SW 1271 (cell line): Measurements from ENCODE around the gene ADGRD2.

ENCODE experiments used
- DNase-seq, 2 experiments: peaks; one replicate each; lab custom pipeline; 2025; lab: John Stamatoyannopoulos, UW

Gene ADGRD2

DNA sequence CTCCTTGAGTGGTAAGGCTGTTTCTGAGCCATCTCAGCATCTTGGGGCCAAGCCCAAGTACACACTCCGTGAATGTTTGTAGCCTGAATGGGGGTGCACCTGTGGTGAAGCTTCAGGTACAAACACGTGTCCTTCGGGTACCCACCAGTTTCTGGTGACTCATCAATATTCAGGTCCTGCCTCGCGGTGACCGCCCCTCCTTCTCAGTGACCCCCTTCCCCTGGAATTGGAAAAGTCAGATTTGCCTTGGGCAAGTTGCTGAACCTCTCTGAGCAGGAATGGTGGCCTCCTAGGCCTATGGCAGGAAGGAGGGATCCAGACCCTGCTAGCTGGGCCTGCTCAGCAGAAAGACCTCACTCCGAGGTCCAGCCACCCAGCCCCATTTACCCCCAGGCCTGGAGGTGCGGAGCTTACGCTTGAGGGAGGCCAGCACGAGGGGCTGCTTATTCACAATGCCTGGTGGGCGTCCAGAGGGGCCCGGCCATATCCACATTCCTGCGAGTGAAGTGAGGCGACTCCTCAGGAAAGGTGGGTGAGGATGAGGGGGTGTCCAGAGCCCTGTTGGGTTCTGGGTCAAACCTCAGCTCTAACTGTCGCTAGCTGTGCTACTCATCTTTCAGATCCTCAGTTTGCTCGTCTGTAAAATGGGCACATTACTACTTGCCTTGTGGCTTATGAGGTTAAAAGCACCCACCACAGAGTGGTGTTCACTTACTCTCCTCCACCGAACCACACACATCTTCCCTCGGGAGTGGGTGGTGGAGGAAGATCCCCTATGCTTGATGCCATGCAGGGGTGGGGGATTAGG, 7.0 kb downstream of the ADGRD2 start:
- no peak for DNase-seq

DNA sequence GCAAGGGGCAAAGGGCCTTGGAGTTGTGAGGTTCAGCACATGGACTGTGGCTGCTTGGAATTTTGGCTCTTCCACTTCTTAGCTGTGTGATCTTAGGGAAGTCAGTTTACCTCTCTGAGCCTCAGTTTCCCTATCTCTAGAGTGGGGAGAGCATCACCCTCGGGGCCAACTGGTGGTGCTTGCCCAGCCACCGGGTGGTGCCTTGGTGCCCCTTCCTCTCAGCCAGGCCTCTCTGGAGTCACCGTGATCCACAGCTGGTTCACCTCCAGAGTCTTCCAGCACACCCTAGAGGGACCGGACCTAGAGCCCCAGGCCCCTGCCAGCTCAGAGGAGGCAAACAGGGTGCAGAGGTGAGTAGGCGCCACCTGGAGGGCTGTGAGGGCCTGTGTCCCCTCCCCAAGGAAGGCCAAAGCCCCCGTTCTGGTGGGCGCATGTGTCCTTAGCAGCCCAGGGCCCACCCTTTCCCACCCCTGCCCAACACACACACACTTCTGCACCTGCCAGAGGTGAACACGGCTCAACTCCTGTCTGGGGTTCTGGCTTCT, 7.7 kb downstream of the ADGRD2 start:
- no peak for DNase-seq

DNA sequence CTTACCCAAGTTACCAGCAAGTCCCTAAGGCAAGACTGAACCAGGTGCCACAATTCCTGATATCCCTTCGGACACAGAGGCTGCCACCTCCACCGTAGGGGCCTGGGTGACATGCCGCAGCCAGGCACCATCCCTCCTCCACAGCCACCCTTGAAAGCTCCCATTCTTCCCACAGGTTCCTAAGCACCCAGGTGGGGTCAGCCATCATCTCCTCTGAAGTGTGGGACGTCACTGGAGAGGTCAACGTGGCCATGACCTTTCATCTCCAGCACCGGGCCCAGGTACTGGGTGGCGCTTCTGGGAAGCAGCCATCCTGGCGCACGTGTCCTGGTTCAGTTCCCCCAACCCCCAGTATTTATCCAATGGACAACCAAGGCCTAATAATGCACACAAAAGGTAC, 8.2 kb downstream of the ADGRD2 start:
- no peak for DNase-seq

DNA sequence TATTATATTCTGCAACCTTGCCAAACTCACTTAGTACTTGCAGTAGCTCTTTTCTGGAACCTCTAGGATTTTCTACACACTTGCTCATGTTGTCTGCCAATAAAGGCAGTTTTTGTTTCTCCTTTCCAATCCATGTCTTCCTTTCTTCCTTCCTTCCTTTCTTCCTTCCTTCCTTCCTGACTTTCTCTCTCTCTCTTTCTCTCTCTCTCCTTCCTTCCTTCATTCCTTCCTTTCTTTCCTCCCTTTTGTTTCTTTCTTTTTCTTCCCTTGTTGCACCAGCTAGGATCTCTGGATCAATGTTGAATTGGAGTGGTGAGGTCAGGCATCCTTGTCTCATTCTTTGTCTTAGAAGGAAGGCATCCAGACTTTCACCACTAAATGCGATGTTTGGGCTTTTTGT, 12.5 kb downstream of the ADGRD2 start:
- DNase-seq: no peak

DNA sequence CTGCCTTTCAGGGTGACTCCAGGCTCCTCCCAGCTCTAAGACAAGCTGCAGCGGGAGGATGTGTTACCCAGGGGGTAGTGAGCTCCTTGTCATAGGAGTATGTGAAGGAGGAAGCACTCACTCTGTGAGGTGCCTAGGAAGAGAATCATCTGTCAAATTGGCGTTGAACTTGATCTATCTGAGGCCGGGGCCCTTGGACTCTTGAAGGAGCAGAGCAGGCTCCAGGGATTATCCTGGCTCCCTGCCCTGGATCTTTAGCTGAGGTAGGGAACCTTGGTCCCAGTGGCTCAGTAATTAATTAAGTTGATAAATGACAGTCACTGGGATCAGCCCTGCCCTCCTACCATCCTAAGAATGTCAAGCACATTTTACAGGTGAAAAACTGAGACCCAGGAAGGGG, 15.5 kb downstream of the ADGRD2 start:
- no peak for DNase-seq

DNA sequence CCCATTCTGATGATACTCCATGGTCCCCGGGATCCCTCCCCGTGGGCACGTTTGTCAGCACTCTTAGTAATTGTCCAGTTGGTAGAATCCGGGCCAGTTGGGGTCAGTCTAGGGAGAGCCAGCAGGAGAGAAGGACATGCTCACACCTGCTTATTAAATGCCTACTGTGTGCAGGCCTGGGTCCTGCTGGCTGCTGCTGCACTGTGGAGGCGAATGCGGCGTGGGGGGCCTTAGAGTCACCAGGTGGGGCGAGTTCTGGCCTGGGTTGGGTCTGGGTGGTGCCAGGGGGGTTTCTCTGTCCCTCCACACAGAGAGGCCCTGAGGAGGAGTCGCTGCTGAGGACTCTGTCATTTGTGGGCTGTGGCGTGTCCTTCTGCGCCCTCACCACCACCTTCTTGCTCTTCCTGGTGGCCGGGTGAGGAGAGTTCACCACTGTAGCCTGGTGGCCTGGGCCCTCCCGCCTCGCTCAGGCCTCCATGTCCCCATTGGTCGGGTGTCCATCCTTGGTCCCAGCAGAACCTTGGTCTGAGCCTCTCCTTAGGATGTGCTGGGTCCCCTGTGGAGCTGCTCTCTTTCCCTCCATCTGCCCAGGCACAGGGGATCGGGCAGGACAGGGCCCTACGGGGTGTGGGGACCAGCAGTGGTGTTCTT, 17.3 kb downstream of the ADGRD2 start:
- no peak for DNase-seq

DNA sequence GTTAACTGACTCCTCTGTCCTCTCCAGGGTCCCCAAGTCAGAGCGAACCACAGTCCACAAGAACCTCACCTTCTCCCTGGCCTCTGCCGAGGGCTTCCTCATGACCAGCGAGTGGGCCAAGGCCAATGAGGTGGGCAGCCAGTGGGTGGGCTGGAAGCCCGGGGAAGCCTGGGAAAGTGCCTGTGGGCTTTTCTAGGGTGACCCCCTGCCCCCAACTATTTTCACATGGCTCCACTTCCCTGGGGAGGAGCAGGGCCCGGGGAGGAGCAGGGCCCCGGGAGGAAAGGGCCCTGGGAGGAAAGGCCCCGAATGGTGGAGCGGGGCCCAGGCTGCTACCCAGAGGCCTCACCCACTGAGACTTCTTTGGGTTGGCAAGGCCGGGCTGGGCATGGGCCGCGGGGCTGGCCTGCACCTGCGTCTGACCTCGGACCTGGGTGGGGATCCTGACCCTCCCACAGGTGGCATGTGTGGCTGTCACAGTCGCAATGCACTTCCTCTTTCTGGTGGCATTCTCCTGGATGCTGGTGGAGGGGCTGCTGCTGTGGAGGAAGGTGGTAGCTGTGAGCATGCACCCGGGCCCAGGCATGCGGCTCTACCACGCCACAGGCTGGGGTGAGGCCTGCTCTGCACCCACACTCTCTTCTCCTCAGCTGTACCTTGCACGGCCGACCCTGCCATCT, 17.9 kb downstream of the ADGRD2 start:
- DNase-seq: no peak

DNA sequence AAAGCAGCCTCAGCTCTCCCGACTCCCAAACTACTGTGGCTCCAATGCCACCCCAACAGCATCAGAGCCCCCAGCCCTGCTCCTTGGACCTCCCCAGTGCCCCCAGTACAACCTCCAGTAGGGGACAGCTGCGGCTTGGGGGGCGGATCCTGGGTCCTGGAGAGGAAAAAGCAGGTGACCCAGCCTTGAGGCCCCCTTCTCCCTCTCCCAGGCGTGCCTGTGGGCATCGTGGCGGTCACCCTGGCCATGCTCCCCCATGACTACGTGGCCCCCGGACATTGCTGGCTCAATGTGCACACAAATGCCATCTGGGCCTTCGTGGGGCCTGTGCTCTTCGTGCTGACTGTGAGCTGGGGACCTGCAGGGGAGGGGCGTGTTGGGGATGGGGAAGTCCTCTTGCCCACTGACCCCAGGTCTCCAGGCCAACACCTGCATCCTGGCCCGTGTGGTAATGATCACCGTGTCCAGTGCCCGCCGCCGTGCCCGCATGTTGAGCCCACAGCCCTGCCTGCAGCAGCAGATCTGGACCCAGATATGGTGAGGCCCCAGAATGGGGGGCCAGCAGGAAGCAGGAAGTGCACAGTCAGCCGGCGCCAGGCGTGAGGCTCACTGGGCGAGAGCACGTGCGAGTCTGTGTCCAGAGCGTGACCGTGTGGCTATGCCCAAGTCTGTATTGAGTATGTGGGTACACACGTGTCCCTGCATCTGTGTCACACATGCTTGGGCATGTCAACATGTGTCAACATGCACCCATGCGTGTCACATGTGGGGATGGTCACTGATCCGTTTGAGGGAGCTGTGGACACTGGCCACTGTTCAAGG, 19.0 kb downstream of the ADGRD2 start:
- no peak for DNase-seq

DNA sequence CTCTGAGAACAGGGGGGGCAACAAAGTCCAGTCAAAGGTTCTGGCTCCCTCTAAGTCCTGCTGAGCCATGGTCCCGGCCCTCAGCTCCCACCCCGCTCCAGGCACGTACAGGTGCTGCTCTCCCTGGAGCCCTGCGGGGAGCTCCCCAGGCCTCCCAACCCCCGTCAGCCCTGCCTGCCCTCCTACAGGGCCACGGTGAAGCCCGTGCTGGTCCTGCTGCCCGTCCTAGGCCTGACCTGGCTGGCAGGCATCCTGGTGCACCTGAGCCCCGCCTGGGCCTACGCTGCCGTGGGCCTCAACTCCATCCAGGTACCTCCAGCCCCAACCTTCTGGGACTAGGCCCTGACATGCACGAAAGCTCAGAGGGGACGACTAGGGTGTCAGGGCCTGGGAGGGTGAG, 20.1 kb downstream of the ADGRD2 start:
- DNase-seq: no peak

DNA sequence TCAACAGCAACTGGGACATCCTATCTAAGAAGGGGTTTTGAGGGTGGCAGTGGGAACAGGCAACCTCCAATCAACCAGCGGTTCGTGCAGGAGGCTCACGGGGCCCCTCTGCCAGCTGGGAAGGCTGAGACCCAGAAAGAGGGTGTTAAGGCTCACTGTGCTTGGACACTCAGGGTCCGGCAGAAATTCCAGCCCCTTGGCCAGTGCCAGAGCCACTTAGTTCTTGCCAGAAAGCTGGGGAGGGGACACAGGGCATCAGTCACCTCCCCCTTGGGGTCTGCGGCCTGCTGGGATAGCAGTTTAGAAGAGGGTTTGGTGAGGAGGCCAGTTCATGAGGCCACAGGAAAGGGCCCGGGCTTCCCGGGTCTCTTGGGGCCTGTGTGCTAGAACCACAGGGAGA, 20.5 kb downstream of the ADGRD2 start:
- no peak for DNase-seq

DNA sequence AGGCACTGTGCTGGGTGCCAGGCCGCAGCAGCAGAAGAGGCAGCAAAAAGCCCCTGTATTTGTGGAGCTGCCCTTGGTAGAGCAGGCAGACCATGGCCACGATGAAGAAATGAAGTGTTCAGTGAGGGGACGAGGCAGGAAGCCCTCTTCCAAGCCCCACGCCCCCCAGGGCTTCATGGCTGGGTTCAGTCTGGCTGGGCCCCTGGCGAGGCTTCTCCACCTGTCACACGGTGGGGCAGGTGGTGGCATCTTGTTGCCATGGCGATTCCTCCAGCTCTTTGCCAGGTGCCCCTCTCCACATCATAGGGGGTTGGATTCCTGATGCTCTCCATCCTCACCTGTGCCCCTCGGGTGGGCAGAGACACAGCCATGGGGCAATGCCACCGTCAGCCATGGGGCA, 21.5 kb downstream of the ADGRD2 start:
- DNase-seq: no peak

DNA sequence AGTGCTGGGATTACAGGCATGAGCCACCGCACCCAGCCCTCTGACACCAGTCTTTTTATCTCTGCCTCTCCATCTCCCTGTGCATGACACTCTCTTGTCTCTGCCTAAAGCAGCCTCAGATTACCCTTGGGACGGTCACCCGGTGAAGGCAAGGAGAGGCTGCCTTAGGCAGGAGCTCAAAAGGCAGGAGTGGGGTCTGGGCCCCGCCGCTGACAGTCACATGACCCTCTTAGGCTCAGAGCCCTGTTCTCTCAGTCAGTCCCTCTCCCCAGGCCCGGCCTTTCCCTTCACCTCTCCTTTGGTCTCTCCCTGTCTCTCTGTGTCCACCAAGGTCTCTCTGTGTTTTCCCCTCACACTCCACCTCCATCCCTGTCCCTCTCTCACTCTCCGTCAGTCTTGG, 22.5 kb downstream of the ADGRD2 start:
- no peak for DNase-seq

DNA sequence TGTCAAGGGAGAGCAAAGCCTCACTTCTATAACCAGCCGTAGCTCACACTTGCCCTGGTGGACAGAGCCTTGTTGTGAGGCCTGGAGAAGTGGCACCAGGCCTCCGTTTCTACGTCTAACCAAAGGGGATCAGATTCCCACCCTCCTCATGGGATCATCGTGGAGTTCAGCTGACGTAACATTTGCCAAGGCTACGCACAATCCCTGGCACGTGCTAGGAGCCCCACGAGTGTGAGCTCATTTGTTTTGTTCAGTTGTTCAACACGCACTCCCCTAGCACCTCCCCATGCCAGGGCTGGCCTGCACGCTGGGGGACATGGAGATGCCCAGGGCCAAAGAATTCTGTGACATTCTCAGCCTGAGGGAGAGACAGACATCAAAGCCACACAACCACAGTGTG, 23.1 kb downstream of the ADGRD2 start:
- no peak for DNase-seq

DNA sequence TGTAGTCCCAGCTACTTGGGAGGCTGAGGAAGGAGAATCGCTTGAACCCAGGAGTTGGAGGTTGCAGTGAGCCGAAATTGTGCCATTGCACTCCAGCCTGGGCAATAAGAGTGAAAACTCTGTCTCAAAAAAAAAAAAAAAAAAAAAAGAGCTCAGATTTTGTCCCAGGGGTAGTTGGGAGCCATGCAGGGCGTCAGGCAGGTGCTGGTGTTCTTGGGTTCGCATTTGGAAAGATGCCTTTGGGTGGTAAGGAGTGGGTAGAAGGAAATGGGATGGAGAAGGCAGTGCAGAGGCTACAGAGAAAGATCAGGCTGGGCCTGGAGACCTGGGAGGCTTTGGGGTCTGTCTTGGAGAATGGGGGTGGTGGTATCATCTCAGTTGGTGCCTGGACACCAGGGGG, 23.9 kb downstream of the ADGRD2 start:
- no peak for DNase-seq

DNA sequence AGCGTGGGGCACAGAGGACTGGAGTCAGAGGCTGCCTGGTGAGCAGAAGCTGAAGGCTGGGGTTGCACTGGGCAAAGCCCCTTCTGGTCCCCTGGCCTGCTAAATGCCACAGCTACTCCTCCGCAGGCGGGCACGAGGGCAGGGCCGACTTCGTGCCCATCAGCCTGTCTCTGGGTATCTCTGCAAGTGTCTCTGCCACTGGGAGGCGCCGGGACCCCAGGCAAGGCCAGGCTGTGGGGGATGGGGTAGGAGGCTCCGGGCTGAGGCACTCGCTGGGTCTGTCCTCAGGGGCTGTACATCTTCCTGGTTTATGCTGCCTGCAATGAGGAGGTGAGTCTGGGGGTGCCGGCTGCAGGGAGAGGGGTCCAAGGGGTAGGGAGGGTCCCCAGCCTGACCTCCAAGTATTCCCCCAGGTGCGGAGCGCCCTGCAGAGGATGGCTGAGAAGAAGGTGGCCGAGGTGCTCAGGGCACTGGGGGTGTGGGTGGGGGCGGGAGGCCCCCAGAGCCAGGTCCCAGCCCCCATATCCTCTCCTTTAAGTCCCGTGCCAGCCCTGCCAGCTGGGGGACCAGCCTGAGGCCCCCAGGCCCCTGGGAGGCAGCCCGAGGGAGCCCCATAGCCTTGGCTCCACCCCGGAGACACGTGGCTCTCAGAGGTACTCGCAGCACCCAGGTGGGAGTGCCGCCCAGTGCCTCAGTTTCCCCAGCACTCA, 25.1 kb downstream of the ADGRD2 start:
- no peak for DNase-seq

DNA sequence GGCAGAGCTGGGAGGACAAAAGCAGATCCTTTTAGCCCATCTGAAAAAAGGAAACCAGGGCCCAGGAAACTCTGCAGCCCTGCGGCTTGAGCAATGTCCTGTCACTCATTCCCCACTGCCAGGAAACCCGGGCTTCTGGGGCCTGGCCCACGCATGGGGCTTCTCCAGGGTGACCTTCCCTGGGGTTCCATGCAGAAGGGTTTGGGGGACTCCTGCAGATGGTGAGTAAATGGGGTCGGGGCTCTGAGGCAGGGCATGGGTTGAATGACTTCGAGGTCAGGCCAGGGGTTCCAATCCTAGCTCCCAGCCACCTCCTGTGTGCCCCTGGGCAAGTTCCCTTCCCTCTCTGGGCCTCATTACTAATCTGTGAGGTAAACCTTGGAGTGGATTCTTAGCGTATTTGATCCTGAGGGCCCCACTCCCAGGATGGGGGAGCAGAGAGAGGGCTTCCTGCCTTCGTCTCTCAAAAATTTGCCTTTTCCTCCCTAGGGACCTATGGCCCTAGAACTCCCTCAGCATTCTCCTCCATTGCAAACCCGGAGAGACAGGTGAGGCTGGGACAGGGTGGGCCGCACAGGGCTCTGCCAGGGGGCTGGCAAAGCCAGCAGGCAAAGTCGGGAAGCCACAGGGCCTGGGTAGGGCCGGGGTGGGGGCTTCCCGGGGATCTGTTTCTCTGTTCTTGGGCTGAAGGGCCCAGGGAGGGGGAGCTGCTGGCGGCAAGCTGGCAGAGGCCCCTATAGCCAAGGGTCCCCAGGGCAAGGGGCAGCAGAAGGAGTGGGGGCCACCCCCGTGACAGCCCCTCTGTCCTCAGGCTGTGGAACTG, 25.8 kb downstream of the ADGRD2 start:
- DNase-seq: no peak

DNA sequence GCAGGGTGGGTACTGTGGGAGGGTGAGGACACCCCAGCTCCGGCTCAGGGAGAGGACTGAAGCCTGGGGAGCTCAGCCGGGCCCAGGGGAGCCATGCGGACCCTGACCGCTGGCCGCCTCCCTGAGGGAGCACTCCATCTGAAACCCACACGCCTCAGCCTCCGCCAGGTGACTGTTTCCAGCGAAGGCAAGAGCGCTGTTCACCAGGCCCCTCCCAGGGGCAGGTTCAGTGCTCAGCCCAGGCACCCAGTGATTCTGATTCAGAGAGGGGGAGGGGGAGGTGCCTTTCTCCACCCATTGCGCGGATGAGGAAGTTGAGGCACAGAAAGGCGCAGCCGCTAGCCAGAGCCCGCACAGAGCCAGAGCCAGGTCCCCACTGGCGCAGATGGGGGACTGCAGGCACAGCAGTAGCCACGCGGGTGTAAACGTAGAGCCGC, 27.0 kb downstream of the ADGRD2 start:
- no peak for DNase-seq

DNA sequence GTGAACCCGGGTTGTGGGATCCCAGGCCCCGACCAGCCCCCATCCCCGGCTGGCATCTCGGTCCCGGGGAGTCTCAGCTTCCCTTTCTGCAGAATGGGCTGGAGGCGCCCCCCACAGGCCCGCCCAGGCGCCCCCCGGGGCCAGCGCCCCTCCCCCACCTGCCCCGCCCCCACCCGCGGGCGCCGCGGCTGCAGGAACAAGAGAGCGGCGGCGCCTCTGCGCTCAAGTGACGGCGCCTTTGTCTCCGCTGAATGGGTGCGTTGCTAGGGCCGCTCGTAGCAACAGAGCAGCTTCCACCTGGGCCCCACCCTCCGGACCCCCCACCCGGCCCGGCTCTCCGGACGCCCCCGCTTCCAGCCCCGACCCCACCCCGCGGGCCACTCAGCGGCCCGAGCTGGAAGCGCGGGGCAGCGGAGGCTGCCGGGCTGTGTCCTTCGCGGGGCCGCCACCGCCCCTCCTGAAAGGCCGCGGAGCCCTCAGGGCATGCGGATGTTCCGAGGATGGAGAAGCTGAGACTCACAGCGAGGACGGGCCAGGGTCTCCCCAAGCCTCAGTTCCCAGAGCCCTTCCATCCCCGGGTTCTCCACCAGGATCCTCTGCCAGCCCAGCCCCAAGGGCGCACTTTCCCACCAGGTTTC, 27.5 kb downstream of the ADGRD2 start:
- DNase-seq: no peak

DNA sequence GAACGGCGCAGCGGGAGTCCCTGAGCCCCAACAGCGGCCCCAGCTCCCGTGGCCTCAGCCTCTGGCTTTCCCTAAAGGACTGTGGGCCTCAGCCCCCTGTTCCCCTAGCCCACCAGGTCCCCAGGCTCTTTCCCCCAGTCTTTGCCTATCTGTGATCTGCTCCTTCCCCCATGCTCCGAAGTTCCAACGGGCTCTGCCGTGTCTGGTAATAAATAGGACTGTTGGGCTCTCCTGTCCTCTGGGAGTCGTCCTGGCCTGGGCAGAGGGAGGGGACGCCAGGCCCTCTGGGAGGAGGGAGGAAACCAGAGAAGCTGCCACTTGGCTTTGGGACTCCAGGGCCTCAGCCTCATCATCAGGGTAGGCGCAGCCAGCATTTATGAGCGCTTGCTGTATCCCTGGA, 28.1 kb downstream of the ADGRD2 start:
- DNase-seq: no peak

DNA sequence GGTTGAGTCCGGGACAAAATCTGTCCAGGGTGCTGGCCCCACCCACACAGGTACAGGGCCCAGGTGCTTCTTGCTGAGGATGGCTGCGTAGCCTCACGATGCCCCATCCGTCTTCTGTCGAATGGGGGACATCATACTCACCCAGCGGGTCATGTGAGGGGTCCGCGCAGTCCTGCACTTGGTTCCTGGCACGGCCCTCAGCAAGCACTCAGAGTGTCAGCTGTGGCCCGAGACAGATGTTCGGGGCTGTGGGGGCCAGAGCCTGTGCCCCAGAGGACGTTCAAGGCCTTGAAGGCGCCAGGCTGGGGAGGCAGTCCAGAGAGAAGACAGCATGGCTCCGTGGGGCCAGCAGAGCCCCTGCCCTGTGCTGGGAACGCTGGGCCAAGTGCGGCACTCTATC, 29.1 kb downstream of the ADGRD2 start:
- DNase-seq: no peak
